SK-N-SH (cell line): ENCODE measurements around the gene SPON1. TPM values are rescaled to one million over a fixed set of nuclear protein-coding genes. Genes with fewer than 3 reads are reported as not detected.

ENCODE experiments used
- CTCF ChIA-PET: fragments of 300-600, 350-600 bp; formaldehyde crosslinking; extraction: SDS; loops from one replicate; lab custom pipeline; 2021; lab: Yijun Ruan, JAX
- POLR2A ChIA-PET: fragments of 350-600 bp; sonication (Branson Sonifier 250); formaldehyde crosslinking; extraction: SDS; loops from one replicate; lab custom pipeline; 2020; ENCODE audit warnings: antibody characterized with exemption, inconsistent platforms; lab: Yijun Ruan, JAX
- DNase-seq: peaks from one replicate; pipeline ENCODE4 v3.0.0; 2012
- H2AFZ ChIP-seq: fragments of 200-600 bp; sonication (generic); 2 replicates; pipeline ENCODE4 v1.8.1; 2016; ENCODE audit warnings: antibody characterized with exemption, mild to moderate bottlenecking, low read depth
- H3F3A ChIP-seq: fragments of 200-600 bp; sonication (generic); replicated peaks from 2 replicates; pipeline ENCODE3; 2016; ENCODE audit warnings: antibody characterized with exemption, mild to moderate bottlenecking; ENCODE audit not compliant: insufficient read depth
- H3K27ac ChIP-seq, 2 experiments: fragments of 200-500 bp in 1 of 2; fragments of 200-600 bp in 1 of 2; sonication (Bioruptor generic) in 1 of 2; sonication (generic), shearing (Covaris generic) in 1 of 2; 2 replicates each; pipeline versions ENCODE4 v1.5.1 to v1.6.1; 2014 to 2016; ENCODE audit warnings: low read depth in 2 of 2, inconsistent platforms in 1 of 2, low read length in 1 of 2, mild to moderate bottlenecking in 1 of 2, mixed read lengths in 1 of 2
- H3K27me3 ChIP-seq: fragments of 200-600 bp; sonication (generic), shearing (Covaris generic); 2 replicates; pipeline ENCODE4 v1.6.1; 2016; ENCODE audit warnings: mixed run types; ENCODE audit not compliant: insufficient read depth
- H3K36me3 ChIP-seq, 2 experiments: fragments of 200-500 bp in 1 of 2; fragments of 200-600 bp in 1 of 2; sonication (Bioruptor generic) in 1 of 2; sonication (generic) in 1 of 2; replicated peaks in 1 of 2; 2 replicates each; pipeline versions ENCODE3 to v1.5.1; 2014 to 2016; ENCODE audit warnings: low read length in 1 of 2, mild to moderate bottlenecking in 1 of 2; ENCODE audit not compliant: insufficient read depth in 2 of 2, control insufficient read depth in 1 of 2
- H3K4me1 ChIP-seq, 2 experiments: fragments of 200-500 bp in 1 of 2; fragments of 200-600 bp in 1 of 2; sonication (Bioruptor generic) in 1 of 2; sonication (generic), shearing (Covaris generic) in 1 of 2; 2 replicates each; pipeline versions ENCODE4 v1.5.1 to v1.6.1; 2014 to 2016; ENCODE audit warnings: low read depth in 1 of 2, low read length in 1 of 2, mixed run types in 1 of 2; ENCODE audit not compliant: insufficient read depth in 2 of 2, control insufficient read depth in 1 of 2
- H3K4me2 ChIP-seq: fragments of 200-600 bp; sonication (generic), shearing (Covaris generic); 2 replicates; pipeline ENCODE4 v1.6.1; 2017; ENCODE audit warnings: mixed run types
- H3K4me3 ChIP-seq, 2 experiments: fragments of 200-500 bp in 1 of 2; fragments of 200-600 bp in 1 of 2; sonication (Bioruptor generic) in 1 of 2; sonication (generic), shearing (Covaris generic) in 1 of 2; 2 replicates each; pipeline versions ENCODE4 v1.5.1 to v1.8.1; 2014 to 2016; ENCODE audit warnings: low read depth in 2 of 2, inconsistent platforms in 1 of 2, low read length in 1 of 2, mild to moderate bottlenecking in 1 of 2, mixed read lengths in 1 of 2, moderate library complexity in 1 of 2
- H3K79me2 ChIP-seq: fragments of 200-600 bp; sonication (generic); 2 replicates; pipeline ENCODE4 v1.8.1; 2017; ENCODE audit warnings: mild to moderate bottlenecking; ENCODE audit not compliant: insufficient read depth
- H3K9ac ChIP-seq: fragments of 200-600 bp; sonication (generic); 2 replicates; pipeline ENCODE4 v1.6.1; 2017; ENCODE audit warnings: mixed run types
- H3K9me2 ChIP-seq: fragments of 200-600 bp; sonication (generic); 2 replicates; pipeline ENCODE4 v1.6.1; 2017; ENCODE audit warnings: mixed run types
- H3K9me3 ChIP-seq: fragments of 200-600 bp; sonication (generic); 2 replicates; pipeline ENCODE4 v1.6.1; 2017; ENCODE audit warnings: mixed run types, mild to moderate bottlenecking, moderate library complexity
- H4K20me1 ChIP-seq: fragments of 200-600 bp; sonication (generic); 2 replicates; pipeline ENCODE4 v1.6.1; 2017; ENCODE audit warnings: mild to moderate bottlenecking, mixed run types; ENCODE audit not compliant: insufficient read depth
- CTCF ChIP-seq: fragments of 200-600 bp; sonication (generic); IDR thresholded peaks from 2 replicates; pipeline ENCODE4 v1.6.1; 2017; ENCODE audit warnings: antibody characterized with exemption, mild to moderate bottlenecking, moderate library complexity
- ELF1 ChIP-seq: IDR thresholded peaks from 2 replicates; pipeline ENCODE4 v1.4.0; 2012
- FOXJ3 ChIP-seq: sonication (generic); formaldehyde crosslinking; IDR thresholded peaks from 2 replicates; pipeline ENCODE4 v1.5.1; 2020; ENCODE audit warnings: mild to moderate bottlenecking, missing genetic modification reagents
- GATA2 ChIP-seq: sonication (generic); formaldehyde crosslinking; IDR thresholded peaks from 2 replicates; pipeline ENCODE4 v1.5.0; 2020; ENCODE audit warnings: mild to moderate bottlenecking, missing genetic modification reagents
- MEF2A ChIP-seq: IDR thresholded peaks from 2 replicates; pipeline ENCODE4 v1.4.0; 2012; ENCODE audit warnings: low read depth, borderline replicate concordance
- POLR2AphosphoS5 ChIP-seq: IDR thresholded peaks from 2 replicates; pipeline ENCODE4 v1.6.1; 2012; ENCODE audit warnings: low read depth, low read length
- RAD21 ChIP-seq: IDR thresholded peaks from 2 replicates; pipeline ENCODE4 v1.6.1; 2012; ENCODE audit warnings: mild to moderate bottlenecking, low read length
- RCOR1 ChIP-seq: fragments of 150-350 bp; IDR thresholded peaks from 2 replicates; pipeline ENCODE4 v1.6.1; 2017; ENCODE audit warnings: antibody characterized with exemption, low read length
- REST ChIP-seq: IDR thresholded peaks from 2 replicates; pipeline ENCODE4 v1.6.1; 2012; ENCODE audit warnings: mild to moderate bottlenecking, low read depth, low read length, moderate library complexity
- RFX5 ChIP-seq: IDR thresholded peaks from 2 replicates; pipeline ENCODE4 v1.6.1; 2012; ENCODE audit warnings: mild to moderate bottlenecking, improper control_type of control experiment, low read length
- RXRA ChIP-seq: IDR thresholded peaks from 2 replicates; pipeline ENCODE4 v1.4.0; 2012; ENCODE audit warnings: low read depth, mild to moderate bottlenecking, borderline replicate concordance
- SIN3A ChIP-seq: IDR thresholded peaks from 2 replicates; pipeline ENCODE4 v1.6.1; 2012; ENCODE audit warnings: low read depth, mild to moderate bottlenecking, low read length, moderate library complexity, borderline replicate concordance
- SMC3 ChIP-seq: IDR thresholded peaks from 2 replicates; pipeline ENCODE4 v1.6.1; 2012; ENCODE audit warnings: low read depth, low read length, improper control_type of control experiment
- TCF12 ChIP-seq: IDR thresholded peaks from 2 replicates; pipeline ENCODE4 v1.4.0; 2012
- USF2 ChIP-seq: fragments of 150-350 bp; IDR thresholded peaks from 2 replicates; pipeline ENCODE4 v1.6.1; 2017; ENCODE audit warnings: antibody characterized with exemption, low read length, low read depth, borderline replicate concordance
- WGBS: methylation state at CpG from one replicate; pipeline ENCODE4 v1.1.6; 2017; ENCODE audit warnings: low lambda C conversion rate; 5-methylcytosine and 5-hydroxymethylcytosine counted together
- polyA plus RNA-seq, 3 experiments: library from polyadenylated mRNA; depleted of rRNA; stranded (reverse); fragments of >200 nt; gene quantifications; 2 replicates each; pipeline ENCODE4 v1.2.3, GENCODE V29; 2012
- TF ChIP-seq, protein P1 (sequence below): IDR thresholded peaks from 2 replicates; pipeline ENCODE4 v1.4.0; 2012; ENCODE audit warnings: low read depth, borderline replicate concordance
- TF ChIP-seq, protein P2 (sequence below): fragments of 150-350 bp; IDR thresholded peaks from 2 replicates; pipeline ENCODE4 v1.6.1; 2016; ENCODE audit warnings: mild to moderate bottlenecking, low read depth, low read length
- TF ChIP-seq, protein P3 (sequence below): IDR thresholded peaks from 2 replicates; pipeline ENCODE4 v1.4.0; 2012; ENCODE audit warnings: low read depth, borderline replicate concordance

The SPON1 gene
- polyA plus RNA-seq, 1 of the 3 experiments (the other 2 are of a cell fraction), result not detected

- CTCF ChIA-PET, result no interaction called here
- WGBS, result 73% methylated on average over 6 of the region's 6 CpGs
- Histone ChIP-seq H3K36me3 (peaks cover 3 to 30% of the 10 kb centered on the region in 2 experiments), H3K9me2 (no peaks in the 10 kb centered on the region), H2AFZ (no peak overlapping the region), H3K4me2 (no peak overlapping the region), H4K20me1 (no peaks in the 10 kb centered on the region), H3K27me3 (no peaks in the 10 kb centered on the region), H3K4me1 (no peaks in the 10 kb centered on the region), H3K9me3 (no peaks in the 10 kb centered on the region), H3K27ac (no peak overlapping the region), H3K4me3 (no peak overlapping the region), H3F3A (peaks cover 7% of the 10 kb centered on the region), H3K79me2 (peaks cover 3% of the 10 kb centered on the region; the same call in 1 of the 2 replicates), H3K9ac (no peak overlapping the region)
- no peak for TF ChIP-seq RCOR1
- TF ChIP-seq POLR2AphosphoS5, result no peak; the same call in 1 of the 2 replicates
- TF ChIP-seq FOXJ3 (CRISPR knock-in tag), result no peak
- TF ChIP-seq, protein P1, sequence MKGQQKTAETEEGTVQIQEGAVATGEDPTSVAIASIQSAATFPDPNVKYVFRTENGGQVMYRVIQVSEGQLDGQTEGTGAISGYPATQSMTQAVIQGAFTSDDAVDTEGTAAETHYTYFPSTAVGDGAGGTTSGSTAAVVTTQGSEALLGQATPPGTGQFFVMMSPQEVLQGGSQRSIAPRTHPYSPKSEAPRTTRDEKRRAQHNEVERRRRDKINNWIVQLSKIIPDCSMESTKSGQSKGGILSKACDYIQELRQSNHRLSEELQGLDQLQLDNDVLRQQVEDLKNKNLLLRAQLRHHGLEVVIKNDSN, result no peak
- TF ChIP-seq GATA2 (CRISPR knock-in tag), result no peak
- no peak for TF ChIP-seq ELF1
- no peak for TF ChIP-seq RXRA
- no peak for TF ChIP-seq SIN3A
- no peak for TF ChIP-seq TCF12
- no peak for TF ChIP-seq REST
- no peak for TF ChIP-seq SMC3
- TF ChIP-seq RFX5, result no peak
- TF ChIP-seq CTCF, result no peak
- no peak for TF ChIP-seq USF2
- TF ChIP-seq, protein P2, sequence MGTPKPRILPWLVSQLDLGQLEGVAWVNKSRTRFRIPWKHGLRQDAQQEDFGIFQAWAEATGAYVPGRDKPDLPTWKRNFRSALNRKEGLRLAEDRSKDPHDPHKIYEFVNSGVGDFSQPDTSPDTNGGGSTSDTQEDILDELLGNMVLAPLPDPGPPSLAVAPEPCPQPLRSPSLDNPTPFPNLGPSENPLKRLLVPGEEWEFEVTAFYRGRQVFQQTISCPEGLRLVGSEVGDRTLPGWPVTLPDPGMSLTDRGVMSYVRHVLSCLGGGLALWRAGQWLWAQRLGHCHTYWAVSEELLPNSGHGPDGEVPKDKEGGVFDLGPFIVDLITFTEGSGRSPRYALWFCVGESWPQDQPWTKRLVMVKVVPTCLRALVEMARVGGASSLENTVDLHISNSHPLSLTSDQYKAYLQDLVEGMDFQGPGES, result no peak
- TF ChIP-seq, protein P3, sequence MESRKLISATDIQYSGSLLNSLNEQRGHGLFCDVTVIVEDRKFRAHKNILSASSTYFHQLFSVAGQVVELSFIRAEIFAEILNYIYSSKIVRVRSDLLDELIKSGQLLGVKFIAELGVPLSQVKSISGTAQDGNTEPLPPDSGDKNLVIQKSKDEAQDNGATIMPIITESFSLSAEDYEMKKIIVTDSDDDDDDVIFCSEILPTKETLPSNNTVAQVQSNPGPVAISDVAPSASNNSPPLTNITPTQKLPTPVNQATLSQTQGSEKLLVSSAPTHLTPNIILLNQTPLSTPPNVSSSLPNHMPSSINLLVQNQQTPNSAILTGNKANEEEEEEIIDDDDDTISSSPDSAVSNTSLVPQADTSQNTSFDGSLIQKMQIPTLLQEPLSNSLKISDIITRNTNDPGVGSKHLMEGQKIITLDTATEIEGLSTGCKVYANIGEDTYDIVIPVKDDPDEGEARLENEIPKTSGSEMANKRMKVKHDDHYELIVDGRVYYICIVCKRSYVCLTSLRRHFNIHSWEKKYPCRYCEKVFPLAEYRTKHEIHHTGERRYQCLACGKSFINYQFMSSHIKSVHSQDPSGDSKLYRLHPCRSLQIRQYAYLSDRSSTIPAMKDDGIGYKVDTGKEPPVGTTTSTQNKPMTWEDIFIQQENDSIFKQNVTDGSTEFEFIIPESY, result no peak
- TF ChIP-seq RAD21, result no peak
- no peak for TF ChIP-seq MEF2A
- POLR2A ChIA-PET, result no interaction called here
- no peak for DNase-seq
These were observed 308.4 kb downstream of the SPON1 start for GRCh38 chr11:14270690-14271542.
